ENCODE results near the gene TENM3.

The TENM3 gene

DNA sequence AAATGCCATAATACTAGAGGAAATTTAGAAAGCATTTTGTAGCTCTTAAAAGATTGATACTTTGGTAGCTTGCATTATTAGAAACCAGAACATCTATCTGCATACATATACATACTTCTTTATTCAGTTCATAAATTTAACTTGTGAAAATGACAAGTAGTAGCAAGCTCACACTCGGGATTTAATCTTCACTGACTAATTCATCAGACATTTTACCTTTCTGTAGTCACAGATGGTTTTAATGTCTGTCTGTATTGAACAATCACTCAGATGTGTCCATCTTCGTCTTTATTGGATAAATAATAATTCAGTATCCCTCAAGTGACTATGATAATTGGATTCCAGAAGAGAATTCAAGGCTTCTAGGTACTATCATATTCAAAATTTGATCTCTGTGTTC, 232.3 kb downstream of the TENM3 start:
- DNase-seq, result no peak

DNA sequence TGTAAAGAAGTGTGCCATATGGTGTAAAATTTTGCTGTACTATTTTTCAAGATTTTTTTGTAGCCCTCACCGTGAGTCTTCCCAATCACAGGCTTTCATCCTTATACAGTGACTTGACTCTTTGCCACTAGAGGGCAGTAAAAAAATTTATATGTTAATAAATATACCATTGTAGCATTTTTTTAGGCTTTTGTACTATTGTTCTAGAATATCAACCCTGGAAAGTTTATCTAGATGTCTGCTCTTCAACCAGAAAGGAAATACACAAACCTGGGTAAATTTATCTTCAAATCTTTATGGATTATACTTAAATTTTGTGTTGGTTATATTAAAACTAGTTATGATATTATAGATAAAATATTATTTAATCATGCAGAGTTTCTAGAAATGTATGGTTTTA, 235.3 kb downstream of the TENM3 start:
- DNase-seq, result no peak

DNA sequence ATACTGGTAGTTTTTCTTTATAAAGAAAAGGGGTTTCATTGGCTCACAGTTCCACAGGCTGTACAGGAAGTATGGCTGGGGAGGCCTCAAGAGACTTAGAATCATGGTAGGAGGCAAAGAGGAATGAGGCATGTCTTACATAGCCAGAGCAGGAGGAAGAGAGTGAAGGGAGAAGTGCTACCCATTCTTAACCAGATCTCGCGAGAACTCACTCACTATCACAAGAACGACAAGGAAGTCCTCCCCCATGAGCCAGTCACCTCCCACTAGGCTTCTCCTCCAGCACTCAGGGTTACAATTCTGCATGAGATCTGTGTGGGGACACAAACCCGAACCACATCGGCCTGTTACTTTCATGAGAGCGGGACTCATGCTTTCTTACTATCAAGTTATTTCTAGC, 240.5 kb downstream of the TENM3 start:
- no peak for DNase-seq

DNA sequence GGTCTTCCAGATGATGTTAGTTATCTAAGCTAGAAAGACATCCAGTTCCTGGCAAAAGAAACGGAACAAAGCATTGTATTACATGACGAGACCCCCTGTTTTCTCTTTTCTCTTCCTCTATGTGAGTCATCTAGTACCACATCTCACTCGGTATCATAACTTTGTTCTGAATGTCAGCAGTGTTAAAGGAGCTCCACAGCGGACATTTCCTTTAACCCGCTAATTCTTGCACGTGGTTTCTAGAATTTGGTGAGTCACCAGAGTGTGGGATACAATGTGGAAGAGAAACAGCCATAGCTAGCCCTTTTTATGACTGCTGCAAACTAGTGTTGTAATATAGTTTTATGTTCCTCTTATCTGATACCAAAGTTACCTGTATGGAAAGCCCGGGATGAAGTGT, 243.7 kb downstream of the TENM3 start:
- no peak for DNase-seq

DNA sequence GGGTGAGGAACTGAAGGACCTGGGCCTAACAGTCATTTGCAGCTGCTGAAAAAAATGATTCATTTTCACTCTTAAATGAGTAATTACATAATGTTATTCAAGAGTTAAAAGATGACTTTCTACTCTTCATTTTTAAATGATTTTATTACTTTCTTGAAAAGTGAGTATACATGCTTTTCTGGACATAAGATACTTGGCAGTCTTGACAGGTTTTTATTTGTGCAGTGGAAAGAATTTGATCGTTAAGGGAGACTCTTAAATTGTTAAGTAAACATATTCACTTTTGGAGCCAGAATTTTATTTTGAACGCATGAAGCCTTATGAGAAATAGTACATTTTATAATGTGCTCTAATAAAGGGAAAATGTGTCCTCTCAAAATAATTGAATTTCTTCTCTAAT, 245.7 kb downstream of the TENM3 start:
- no peak for DNase-seq

DNA sequence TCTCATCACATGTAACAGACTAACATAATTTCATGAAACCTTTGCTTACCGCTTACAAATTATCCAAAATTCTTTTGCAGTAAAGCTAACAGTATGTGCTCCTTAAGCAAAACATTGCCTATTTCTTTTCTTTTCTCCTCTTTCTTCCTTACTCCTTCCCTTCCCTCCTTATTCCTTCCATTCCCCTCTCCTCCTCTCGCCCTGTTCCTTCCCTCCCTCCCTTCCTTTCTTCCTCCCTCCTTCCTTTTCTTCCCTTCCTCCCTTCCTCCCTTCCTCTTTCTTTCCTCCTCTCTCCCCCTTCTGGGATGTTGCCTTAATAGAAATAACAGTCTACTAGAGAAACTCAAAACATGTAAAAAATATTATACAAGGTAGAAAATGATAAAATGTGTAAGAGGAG, 246.4 kb downstream of the TENM3 start:
- no peak for DNase-seq

DNA sequence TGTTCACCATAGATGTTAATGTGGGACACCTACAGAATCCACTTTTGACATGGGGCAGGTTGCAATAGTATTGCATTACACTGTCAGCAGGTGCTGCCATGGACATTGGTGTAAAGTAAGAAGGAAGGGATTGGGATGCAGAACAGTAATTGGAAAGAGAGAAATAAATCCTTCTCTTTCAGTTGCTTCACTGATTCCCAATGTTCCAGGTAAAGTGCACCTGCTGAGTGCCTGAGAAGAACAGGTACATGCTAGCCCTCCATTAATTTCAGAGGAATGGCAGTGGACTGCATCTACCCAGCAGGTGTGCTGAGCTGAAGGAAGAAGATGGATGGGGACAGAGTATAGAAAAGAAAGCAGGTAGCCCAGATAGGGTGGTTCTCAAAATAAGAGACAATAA, 248.5 kb downstream of the TENM3 start:
- DNase-seq, result no peak

DNA sequence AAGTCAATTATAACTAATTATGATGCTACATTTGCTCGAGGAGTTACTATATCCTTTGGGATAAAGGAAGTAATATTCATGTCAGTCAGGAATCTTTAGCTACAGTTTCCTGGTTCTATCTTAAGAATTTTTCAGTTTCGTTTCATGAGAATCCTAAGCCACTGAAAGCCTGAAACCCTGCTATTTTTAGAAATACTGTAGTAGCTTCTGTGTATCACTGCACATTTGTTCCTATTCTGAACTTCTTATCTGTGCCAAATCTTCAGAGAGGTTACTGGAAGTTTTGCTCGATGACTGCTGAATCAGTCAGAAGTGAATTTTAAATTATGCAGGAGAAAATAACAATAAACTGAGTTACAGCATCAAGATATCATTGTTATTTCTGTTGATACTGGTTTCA, 249.2 kb downstream of the TENM3 start:
- DNase-seq, result no peak

DNA sequence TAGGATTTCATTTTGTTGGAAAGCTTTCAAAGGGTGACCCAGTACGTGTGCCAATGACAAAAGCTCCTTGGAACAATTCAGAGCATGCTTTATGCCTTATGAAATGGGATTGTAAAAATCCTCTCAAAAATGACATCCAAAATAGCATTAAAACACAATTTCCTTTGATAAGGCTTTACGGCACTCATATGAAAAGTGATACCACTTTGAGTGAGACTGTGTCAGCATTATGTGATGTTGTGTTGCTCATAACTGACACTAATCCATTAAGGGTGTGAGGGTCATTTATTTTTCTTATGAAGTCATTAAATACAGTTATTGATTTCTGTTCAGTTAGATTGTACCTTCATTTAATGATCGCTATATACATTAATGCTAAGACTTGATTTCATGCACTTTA, 250.2 kb downstream of the TENM3 start:
- DNase-seq, result no peak

DNA sequence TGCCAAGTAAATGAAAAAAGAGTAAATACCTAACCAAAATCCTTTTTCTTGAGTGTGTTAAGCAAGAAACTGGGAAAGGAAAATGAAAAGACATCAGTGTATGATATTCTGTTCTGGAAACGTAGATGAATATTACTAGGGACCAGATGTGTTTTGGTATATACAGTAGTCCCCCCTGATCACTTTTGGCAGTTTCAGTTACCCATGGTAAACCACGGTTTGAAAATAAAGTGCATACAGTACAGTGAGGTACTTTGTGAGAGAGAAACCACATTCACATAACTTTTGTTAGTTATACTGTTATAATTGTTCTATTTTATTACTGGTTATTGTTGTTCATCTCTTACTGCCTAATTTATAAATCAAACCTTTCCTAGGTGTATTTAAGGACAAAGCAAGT, 250.9 kb downstream of the TENM3 start:
- no peak for DNase-seq

DNA sequence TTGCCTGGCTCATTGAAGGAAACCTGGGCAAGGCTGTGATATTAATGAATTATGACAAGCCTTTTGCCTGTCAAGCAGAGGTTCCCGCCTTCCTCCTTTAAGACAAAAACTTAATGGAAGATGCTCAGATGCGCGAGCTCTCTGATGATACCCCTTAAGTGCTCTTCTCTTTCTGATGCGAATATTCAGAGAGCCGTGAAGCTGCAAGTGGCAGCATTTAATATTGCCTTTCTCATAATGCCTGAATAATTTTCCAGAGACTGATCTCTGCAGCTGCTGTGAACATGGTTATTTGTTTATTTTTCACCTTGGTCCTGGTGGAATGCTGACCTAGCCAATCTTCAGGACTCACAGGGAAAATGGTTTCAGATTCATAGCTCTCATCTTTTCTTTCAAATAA, 251.8 kb downstream of the TENM3 start:
- no peak for DNase-seq

DNA sequence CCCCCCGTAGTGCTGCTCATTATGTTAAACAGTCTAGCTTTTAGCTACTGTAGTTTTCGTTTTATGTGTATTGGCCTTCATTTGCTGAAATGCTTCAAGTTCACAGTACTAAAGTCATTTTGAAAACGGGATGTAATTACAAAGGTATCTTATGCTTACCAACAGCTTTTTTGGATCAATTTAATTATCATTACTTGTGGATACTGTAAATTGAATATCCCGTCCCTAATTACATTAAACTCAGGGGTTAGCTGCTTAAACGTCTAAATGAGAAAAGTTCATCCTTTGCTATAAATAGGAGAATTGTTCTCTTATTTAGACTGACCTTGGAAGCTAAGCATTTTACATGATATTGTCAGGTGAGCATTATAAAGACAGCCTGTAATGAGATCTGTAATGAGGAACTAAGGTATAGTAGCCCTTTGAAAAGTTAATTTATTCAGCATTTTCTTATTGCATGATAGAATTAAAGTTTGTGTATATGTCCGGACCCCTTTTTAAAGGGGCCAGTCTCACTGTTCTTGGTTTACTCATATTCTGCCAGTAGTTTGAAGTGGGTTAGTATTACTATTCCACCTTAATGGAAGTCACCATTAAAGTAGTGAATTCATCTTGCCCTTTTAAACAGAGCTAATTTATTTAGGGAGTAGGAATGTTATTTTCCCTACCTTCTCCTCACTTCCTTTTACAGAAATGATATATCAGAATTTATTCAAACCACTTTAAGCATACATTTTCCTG, 252.6 kb downstream of the TENM3 start:
- no peak for DNase-seq

DNA sequence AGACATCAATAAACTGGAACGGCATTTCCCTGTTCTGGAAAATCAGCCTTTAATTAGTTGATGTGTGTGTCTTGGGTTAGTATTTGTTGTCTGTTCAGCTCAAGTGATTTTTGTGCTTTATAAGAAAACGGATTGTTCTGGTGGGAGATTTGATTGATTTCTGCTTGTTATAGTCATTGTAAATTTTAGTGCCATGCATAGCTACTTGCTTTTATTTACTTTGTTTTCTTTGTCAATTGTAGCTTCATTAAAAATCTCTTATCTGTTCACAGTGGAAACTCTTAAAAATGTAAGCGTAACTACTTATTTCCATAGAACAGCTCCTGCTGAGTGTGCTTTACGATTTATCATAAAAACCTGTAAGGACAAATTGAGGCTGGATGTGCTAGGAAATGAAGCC, 253.2 kb downstream of the TENM3 start:
- DNase-seq, result no peak

DNA sequence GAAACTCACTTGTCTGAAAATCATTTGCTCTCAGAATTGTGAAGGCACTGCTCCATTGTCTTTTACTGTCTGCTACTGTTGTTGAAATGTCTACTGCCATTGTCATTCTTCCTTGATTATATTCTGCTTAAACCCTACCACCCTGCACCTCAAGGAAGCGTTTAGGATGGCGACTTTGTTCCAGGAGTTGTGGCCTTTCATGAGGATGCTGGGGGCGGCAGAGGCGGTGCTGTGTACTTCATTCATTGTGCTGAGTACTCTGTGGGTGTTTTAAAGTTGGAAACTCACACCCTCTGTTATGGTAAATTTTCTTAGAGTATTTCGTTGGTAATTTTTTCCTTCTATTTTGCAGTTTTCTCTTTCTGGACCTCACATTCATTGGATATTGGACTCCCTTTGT, 258.9 kb downstream of the TENM3 start:
- DNase-seq, result no peak

DNA sequence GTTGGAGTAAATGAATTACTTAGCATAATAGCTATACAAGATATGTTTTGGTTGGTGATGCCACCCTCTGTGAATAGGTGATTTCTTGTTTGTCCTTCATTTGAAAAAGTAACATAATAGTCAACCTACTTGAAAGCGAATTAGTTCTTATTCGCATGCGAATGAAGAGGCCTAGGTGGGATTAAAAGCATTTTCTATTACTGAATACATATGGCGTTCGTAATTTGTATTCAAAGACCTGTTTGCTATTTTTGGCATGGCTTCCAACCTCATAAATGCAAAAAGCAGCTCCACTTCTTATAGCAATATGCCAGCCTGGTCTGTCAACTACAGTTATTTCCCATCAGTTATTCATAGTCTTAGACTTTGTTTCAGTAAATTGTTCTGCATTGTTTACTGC, 261.3 kb downstream of the TENM3 start:
- no peak for DNase-seq

DNA sequence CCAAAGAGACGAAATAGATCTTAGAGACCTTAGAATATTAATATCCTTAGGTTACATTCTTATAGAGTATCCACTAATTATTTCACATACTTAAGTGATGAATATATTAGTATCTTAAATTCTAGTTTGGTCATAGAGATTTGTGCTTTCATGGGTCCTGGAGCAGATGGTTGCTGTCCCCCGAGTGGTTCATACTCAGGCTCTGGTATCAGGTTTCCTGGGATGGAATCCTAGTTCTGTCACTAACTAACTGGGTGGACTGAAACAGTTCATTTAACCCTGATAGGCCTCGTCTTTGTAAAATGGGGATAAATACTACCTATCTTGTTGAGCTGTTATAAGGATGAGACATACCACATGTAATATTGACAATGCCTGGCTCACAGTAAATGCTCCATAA, 264.6 kb downstream of the TENM3 start:
- DNase-seq, result no peak

DNA sequence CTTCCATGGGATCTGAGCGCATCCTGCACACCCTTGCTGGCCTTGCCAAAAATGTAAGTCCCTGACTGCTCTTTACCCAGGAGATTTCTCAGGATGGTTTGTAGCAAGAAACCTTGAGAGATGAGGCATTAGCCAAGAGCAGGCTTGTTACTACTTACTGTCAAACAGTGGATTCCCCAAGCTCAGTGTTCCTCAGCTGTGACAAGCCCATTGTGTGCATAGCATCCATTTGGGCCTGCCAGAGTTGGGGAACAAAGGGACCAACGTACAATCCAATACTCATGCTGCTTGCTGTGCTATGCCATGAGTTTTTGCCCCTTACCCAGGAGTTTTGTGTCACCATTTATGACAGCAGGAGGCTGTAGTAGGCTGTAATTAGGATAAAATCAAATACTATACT, 267.6 kb downstream of the TENM3 start:
- DNase-seq, result no peak

DNA sequence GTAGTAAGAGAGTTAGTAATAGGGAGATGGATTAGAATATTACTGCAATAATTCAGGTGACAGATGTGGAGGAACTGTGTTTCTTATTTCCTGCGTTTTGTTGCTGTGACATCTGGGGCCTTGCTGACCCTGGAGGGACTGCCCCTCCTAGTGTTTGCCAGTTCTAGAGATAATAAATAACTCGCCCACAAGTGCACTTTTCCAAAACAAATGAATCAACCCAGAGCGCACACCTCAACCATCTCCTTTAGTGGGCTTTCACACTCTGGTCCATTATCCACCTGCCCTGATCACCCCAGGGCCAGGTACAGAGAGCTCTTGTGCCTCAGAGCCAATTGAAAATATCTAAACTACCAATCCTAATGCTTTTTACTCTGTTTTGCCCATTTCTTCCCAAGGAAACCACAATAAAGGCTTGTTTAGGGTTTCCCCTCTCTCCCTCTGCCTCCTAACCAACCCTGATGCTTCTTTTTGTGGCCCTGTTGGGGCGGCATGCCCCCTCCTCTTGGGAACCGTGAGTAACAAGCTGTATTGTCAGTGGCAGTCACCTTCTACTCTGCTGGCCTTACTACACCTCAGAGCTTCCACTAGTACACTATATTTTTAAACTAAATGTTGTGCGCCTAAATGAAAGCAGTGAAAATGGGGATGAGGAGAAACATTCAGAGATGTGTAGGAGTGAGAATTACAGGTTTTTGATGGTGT, 270.5 kb downstream of the TENM3 start:
- DNase-seq, result no peak

DNA sequence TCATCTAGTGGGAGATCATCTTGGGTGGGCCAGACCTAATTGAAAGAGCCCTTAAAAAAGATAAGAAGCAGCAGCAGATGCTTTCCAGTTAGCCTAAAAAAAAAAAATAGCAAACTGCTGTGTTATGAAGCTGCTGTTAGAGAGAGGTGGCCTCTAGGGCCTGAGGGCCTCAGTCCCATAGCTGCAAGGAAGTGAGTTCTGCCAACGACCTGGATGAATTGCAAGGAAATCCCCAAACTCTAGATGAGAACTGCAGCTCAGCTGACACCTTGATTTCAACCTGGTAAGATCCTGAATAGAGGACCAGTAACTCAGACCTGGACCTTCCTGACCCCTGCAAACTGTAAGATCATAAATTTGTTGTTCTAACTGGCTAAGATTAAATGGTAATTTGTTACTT, 275.2 kb downstream of the TENM3 start:
- DNase-seq, result no peak

DNA sequence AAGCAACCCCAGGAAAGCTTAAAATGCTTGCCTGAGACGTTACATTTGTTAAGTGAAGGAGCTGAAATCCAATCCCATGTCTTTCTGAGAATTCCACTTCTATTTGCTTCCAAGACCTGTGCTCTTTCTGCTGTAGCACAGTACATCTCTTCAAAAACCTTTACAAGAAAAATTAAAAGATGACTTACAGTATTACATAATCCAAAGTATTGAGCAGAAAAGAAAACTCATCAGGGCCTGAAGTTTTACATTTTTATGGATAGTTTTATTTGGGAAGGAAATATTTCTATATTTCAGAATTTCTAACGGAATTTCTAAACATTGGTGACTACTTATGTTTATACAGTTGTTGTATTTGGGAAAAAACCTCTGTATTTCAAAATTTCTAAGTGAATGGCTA, 276.3 kb downstream of the TENM3 start:
- DNase-seq, result no peak

DNA sequence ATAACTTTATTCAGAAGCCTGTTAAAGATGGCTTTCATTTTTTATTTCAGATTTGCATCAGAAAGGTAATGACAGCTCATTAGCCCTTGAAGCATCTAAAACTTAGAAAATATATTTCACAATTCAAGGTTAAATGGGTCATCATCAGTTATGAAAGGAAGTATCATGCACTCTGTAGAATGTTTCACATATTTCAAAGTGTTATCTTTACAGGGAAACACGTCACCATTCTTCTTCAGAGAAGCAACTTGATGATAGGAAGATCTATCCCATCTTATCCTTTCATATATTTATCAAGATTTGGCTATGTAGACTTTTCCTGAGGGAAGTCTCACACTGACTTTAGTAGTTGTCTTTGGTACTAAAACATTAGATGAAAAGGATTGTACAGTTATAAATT, 277.8 kb downstream of the TENM3 start:
- DNase-seq, result no peak

DNA sequence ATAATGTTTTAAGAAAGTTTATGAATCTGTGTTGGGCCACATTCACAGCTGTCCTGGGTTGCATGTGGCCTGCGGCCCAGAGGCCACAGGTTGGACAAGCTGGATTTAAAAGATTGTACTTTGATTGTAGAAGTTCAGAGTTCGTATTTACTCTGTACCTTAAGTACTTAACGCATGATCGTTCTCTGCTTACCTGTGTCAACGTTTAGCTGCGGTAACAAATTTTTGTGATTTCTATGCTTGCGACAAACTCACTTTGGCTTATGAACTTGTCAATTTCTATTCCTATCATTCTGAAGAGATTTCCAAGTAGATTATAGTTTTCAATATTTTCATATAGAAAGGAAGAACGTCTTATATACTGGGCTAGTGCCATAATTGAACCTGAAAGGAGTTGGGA, 285.6 kb downstream of the TENM3 start:
- DNase-seq, result no peak

DNA sequence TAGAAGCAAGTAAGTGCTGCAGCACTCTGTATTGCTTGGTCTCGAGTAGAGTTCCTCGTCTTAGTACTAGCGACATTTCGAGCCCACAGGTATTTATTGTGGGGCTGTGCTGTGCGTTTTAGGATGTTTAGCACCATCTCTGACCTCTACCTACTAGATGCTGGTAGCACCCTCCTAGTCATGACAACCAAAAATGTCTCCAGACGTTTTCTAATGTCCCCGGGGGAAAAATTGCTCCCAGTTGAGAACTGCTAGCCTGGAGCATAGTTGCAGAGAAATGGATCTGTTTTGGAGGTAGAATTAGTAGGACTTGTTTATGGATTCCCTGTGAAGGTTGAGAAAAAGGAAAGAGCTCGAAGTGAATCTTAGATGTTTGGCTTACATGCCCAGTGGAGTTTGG, 287.2 kb downstream of the TENM3 start:
- DNase-seq, result no peak

DNA sequence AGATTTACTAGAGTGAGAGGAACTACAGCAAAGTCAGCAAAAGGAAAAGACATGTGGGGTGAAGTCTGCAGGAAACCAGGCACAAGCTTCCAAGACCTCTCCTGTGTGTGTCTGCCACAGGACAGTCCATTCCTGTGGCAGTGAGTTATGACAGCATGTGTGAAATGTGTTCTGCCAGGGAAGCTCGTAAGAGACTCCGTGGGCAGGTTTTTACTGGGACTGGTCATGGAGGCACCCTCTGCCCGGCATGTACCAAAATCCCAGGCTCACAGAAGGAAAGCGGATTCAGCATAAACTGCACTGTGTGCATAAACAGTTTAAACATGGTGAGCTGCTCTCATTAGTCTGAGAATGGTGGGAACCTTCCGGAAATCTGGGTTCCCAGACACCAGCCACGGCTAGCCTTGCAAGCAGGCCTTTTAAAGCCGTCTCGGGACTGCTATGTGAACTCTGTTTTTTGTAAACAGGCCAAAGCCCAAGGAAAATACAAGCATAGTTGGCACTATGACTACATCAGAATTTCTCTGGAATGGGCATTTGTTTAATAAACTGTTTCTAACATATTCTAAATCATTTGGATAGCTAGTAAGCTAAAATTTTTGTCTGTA, 288.5 kb downstream of the TENM3 start:
- no peak for DNase-seq

DNA sequence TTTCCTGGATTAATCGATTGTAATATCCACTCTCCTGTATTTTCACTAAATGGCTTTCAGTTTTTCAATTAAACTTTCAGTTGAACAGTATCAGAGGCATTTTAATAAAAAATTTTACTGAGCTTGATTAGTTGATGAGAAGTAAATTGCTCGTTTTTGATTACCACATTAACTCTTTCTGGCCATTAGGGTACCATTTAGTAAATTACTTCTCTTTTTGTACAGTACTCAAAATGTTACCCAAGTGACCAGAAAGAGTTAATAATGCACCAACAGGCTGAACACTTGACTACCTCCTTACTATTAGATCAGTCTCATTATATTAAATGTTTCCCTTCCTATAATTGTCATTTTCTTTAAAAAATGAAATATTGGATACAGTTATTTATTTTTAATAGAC, 289.2 kb downstream of the TENM3 start:
- DNase-seq, result no peak

Data from GF-D8 (cell line).